Left lung (tissue), 10 donors: Measurements from ENCODE around the gene WDR1. TPM values are rescaled to one million over a fixed set of nuclear protein-coding genes. Genes with fewer than 3 reads are reported as not detected.

Experiments used
- ATAC-seq: fragments of 200-7000 bp; cut with Tn5 transposase; one replicate; pipeline ENCODE4 v1.9.1; 2020; ENCODE audit warnings: moderate library complexity
- DNase-seq, 4 donors: peaks; one replicate each; pipeline ENCODE4 v3.0.0-alpha.2; 2013 to 2020
- H3K27ac ChIP-seq, 2 donors: fragments of 200-600 bp; sonication (generic) in 1 of 2; one replicate each; pipeline versions ENCODE4 v1.5.0 to v1.8.0; 2020 to 2021
- H3K27me3 ChIP-seq, 2 donors: fragments of 200-600 bp; sonication (generic) in 1 of 2; one replicate each; pipeline versions ENCODE4 v1.5.0 to v1.8.0; 2020 to 2021
- H3K36me3 ChIP-seq, 2 donors: fragments of 200-600 bp; sonication (generic) in 1 of 2; one replicate each; pipeline versions ENCODE4 v1.5.0 to v1.8.0; 2020 to 2021
- H3K4me1 ChIP-seq, 2 donors: fragments of 200-600 bp; one replicate each; pipeline ENCODE4 v1.8.0; 2021
- H3K4me3 ChIP-seq, 2 donors: fragments of 200-600 bp; sonication (generic) in 1 of 2; one replicate each; pipeline versions ENCODE4 v1.5.0 to v1.8.0; 2020 to 2021; ENCODE audit warnings: mild to moderate bottlenecking in 1 of 2
- H3K9me3 ChIP-seq, 2 donors: fragments of 200-600 bp; sonication (generic) in 1 of 2; one replicate each; pipeline versions ENCODE4 v1.5.0 to v1.8.0; 2020 to 2021
- intact Hi-C, 2 donors: fragments of 100-400 bp; cut with DNase I; formaldehyde crosslinking; loops; one replicate each; pipeline versions ENCODE4 v1.11.2 to v1.14.2; 2022
- polyA plus RNA-seq, 6 donors: library from polyadenylated mRNA; unstranded; fragments of 120-200 nt; gene quantifications; one replicate each; pipeline ENCODE4 v1.2.1, GENCODE V29; 2013; ENCODE audit not compliant: insufficient read length in 6 of 6
- total RNA-seq, 2 donors: library from RNA; stranded (reverse); fragmentation: NEBNext Ultra II Directional; extraction: Animal tissue kit (Norgen Biotek cat#: 25700); gene quantifications; one replicate each; pipeline ENCODE4 v1.2.1, GENCODE V29; 2021
- TF ChIP-seq, protein P1 (sequence below), 2 donors: fragments of 200-600 bp; sonication (generic) in 1 of 2; IDR thresholded peaks; one replicate each; pipeline versions ENCODE4 v1.5.0 to v1.8.0; 2021; ENCODE audit warnings: antibody characterized with exemption in 2 of 2
- donor health status: DM: no; HTN: yes; CAD: no.
- donor health status: DM: no; HTN: no; CAD: no.

WDR1 gene
- total and polyA plus RNA-seq, 8 donors, result 133 to 303 (median 157) TPM

DNA sequence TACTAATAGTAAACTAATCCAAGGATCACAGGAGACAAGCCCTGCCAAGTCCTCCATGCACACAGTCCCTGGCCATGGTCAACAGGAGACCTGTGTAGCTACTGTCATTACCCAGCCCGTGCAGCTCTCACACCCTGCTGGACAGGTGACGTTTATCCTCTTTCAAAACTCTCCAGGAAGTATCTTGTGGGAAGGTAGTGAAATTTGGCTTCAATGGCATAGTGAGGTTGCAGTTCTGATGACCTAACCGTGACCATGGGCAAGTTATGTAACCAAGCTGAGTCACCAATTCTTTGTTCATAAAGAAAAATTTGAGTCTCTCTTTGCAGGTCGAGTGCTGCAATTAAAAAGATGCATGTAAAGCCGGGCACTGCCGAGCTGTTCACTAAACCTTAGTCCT lies 84.0 kb downstream of the WDR1 start:
- ATAC-seq, result peak; percentile 66
- peaks cover 16 to 35% of the 10 kb centered on the region in 2 donors for H3K4me1 ChIP-seq

DNA sequence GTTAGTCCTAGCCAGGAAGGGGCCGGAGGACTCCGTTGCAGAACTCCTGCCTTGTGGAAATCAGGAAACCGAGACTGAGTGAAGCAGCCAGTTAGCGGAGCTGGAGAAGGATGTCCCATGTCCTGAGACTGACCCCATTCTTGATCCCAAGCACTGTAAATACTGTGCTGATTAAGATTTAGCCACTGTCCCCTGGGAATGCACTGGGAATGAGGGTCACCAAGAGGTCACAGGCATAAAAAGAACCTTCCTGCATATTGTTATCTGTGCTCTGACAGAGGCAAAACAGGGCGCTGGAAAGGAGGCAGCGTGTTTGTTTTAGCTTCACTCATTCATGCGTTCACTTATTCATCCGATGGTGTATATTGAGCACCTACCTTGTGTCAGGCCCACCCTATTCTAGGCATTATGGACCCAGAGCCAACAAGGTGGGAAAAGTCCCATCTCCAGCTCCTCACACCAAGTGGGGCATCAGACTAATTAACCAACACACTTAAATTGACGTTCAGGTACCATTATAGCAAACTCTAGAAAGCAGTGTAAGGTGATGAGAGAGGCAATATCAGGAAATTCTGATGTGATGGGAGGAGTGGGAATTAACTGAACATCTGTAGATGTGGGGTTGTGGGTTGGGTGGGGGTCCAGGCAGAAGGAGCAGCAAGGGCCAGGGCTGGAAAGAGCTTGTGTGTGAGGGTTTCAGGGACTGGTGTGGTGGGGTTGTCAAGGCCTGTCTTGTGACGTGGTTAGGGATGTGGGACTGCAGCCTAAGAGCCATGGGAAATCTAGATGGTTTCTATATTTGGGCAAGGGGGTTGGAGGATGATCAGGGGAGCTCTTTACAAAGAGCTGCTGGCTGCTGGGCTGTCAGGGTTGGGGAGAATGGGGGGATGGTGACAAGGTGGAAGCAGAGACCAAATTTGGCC lies 84.7 kb downstream of the WDR1 start:
- Histone ChIP-seq H3K36me3 (no peaks in the 10 kb centered on the region), H3K9me3 (no peaks in the 10 kb centered on the region), H3K27ac (peak overlapping the region in 1 of 2 donors; percentile 70), H3K27me3 (no peaks in the 10 kb centered on the region), H3K4me3 (no peak overlapping the region), H3K4me1 (peaks cover 16 to 35% of the 10 kb centered on the region in 2 donors)
- no peak for DNase-seq
- ATAC-seq, result no peak
- intact Hi-C loops, result no loop called here
- TF ChIP-seq, protein P1, sequence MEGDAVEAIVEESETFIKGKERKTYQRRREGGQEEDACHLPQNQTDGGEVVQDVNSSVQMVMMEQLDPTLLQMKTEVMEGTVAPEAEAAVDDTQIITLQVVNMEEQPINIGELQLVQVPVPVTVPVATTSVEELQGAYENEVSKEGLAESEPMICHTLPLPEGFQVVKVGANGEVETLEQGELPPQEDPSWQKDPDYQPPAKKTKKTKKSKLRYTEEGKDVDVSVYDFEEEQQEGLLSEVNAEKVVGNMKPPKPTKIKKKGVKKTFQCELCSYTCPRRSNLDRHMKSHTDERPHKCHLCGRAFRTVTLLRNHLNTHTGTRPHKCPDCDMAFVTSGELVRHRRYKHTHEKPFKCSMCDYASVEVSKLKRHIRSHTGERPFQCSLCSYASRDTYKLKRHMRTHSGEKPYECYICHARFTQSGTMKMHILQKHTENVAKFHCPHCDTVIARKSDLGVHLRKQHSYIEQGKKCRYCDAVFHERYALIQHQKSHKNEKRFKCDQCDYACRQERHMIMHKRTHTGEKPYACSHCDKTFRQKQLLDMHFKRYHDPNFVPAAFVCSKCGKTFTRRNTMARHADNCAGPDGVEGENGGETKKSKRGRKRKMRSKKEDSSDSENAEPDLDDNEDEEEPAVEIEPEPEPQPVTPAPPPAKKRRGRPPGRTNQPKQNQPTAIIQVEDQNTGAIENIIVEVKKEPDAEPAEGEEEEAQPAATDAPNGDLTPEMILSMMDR (IDR thresholded peaks at IDR 0.05), result no peak

More for the DNA sequence above, 84.0 kb downstream of the WDR1 start:
- H3K4me3 ChIP-seq, result no peak overlapping the region
- H3K27me3 ChIP-seq, result no peaks in the 10 kb centered on the region
- TF ChIP-seq, protein P1 (IDR thresholded peaks at IDR 0.05), result no peak
- no peaks in the 10 kb centered on the region for H3K36me3 ChIP-seq
- intact Hi-C loops, result no loop called here
- H3K9me3 ChIP-seq, result no peaks in the 10 kb centered on the region
- H3K27ac ChIP-seq, result peak overlapping the region; percentile 67 to 70
- DNase-seq, result no peak

DNA sequence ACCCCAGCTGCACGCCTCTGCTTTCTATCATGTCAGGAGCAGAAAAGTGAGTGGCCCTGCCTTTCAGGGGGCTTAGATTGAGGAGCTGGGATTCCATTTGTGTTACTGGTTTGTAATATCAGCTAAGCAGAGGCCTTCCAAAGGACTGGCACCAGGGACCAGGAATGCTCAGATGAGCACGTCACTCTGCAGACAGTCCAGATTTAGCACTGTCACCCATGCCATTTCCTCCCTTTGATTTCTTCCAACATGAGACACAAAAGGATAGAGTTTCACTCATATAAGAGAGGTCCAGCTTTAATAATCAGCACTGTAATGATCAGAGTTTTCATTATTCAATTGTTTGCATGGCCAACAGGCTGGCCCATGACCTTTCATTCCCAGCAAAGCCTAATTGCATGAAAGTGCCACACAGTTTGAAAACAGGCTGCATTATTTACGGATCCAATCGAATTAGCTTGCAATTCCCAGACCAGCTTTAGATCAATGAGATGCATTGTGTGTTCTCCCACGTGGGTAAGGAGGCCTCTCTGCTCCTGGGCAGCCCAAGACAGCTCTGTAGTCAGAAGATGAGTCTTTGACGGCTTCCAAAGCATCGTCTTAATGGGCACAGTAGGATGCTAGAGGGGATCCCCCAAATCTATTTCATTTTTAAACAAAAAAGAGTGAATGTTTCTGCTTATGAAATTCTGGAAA lies 85.5 kb downstream of the WDR1 start:
- no peaks in the 10 kb centered on the region for H3K9me3 ChIP-seq

DNA sequence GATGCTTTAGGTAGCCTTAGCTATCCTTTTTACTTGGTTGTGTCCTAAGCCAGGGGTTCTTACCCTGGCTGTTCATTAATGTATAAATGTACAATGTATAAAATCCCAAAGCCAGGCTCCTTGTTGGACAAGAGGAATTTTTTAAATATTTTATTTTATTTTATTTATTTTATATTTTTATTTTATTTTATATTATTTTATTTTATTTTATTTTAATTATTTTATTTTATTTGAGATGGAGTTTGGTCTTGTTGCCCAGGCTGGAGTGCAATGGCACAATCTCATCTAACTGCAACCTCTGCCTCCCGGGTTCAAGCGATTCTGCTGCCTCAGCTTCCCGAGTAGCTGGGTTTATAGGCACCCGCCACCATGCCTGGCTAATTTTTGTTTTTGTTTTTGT lies 87.2 kb downstream of the WDR1 start:
- no peaks in the 10 kb centered on the region for H3K36me3 ChIP-seq
- no peak overlapping the region for H3K4me3 ChIP-seq
- intact Hi-C loops, result no loop called here
- no peak for ATAC-seq
- DNase-seq, result no peak
- TF ChIP-seq, protein P1 (IDR thresholded peaks at IDR 0.05), result no peak
- no peak overlapping the region for H3K27ac ChIP-seq
- no peaks in the 10 kb centered on the region for H3K27me3 ChIP-seq
- no peaks in the 10 kb centered on the region for H3K9me3 ChIP-seq
- peaks cover 16 to 37% of the 10 kb centered on the region in 2 donors for H3K4me1 ChIP-seq

More for the DNA sequence above, 85.5 kb downstream of the WDR1 start:
- H3K27ac ChIP-seq, result no peak overlapping the region
- TF ChIP-seq, protein P1 (IDR thresholded peaks at IDR 0.05), result no peak
- no peaks in the 10 kb centered on the region for H3K27me3 ChIP-seq
- intact Hi-C loops, result no loop called here
- peaks cover 16 to 35% of the 10 kb centered on the region in 2 donors for H3K4me1 ChIP-seq
- DNase-seq (no peak), ATAC-seq (no peak)
- no peaks in the 10 kb centered on the region for H3K36me3 ChIP-seq
- H3K4me3 ChIP-seq, result no peak overlapping the region

DNA sequence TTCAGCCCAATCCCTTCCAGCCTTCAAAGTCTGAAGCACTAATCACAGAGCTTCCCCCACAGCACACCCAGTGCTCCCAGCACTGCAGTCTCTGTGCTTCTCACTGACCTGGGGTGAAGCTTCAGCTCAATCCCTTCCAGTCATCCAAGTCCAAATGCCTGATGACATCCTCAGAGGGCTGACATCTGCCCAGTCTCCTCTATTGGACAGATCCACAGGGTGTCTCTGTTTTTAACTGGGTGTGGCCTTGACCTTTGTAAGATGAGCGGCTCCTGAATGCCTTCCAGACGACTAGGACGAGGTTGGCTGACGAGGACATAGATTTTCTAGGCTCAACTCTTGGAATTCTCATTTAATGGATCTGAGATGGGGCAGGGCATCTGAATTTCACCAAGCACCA lies 87.7 kb downstream of the WDR1 start:
- ATAC-seq (no peak), DNase-seq (no peak)
- Histone ChIP-seq H3K4me1 (peaks cover 13 to 39% of the 10 kb centered on the region in 2 donors), H3K9me3 (no peaks in the 10 kb centered on the region), H3K36me3 (no peaks in the 10 kb centered on the region), H3K27ac (no peak overlapping the region), H3K27me3 (no peaks in the 10 kb centered on the region), H3K4me3 (no peak overlapping the region)
- TF ChIP-seq, protein P1 (IDR thresholded peaks at IDR 0.05), result no peak
- intact Hi-C loops, result no loop called here
